Heart left ventricle (tissue), 13 donors: ENCODE results near the gene KIAA1671.

Source experiments
- POLR2A ChIP-seq, 2 donors: fragments of 450-650 bp; IDR thresholded peaks; one replicate each; pipeline ENCODE4 v1.6.1; 2017; ENCODE audit warnings: antibody characterized with exemption in 2 of 2, mild to moderate bottlenecking in 2 of 2, moderate library complexity in 2 of 2
- TF ChIP-seq, protein P1 (sequence below), 12 donors: fragments of 200-600 bp; sonication (generic) in 4 of 12; IDR thresholded peaks; one replicate each; pipeline versions ENCODE4 v1.5.0 to v1.8.0; 2018 to 2022; ENCODE audit warnings: antibody characterized with exemption in 12 of 12, mild to moderate bottlenecking in 5 of 12
- donor health status: ischemic (EF 13 %, LVEDD 7.1; RV severe dilation, severe dysfunction).
- donor health status: DM: no; HTN: yes; CAD: no.
- donor health status: DM: no; HTN: no; CAD: no.
- donor health status: ischemic (EF 25% LVEDD 6.9; RV normal size, moderate dysfunction).
- donor health status: ischemic (EF 25% LVEDD 5.7; RV mildly dilated, moderate dysfunction).
- donor health status: ischemic (EF 35%, LVEDD 5.7; RV mildly dilated, moderate dysfunction).
- donor health status: nonischemic (EF 11% LVEDD 7.7; RV severe dilation, severe dysfunction).
- donor health status: DM: yes; HTN: yes; CAD: no.
- donor health status: PGD.
- donor health status: ischemic (EF 29% LVEDD 5.4; RV normal size, mild dysfunction).
- donor health status: nonischemic (EF 23%, LVEDD 6.1; RV moderate dilation, normal function).

DNA sequence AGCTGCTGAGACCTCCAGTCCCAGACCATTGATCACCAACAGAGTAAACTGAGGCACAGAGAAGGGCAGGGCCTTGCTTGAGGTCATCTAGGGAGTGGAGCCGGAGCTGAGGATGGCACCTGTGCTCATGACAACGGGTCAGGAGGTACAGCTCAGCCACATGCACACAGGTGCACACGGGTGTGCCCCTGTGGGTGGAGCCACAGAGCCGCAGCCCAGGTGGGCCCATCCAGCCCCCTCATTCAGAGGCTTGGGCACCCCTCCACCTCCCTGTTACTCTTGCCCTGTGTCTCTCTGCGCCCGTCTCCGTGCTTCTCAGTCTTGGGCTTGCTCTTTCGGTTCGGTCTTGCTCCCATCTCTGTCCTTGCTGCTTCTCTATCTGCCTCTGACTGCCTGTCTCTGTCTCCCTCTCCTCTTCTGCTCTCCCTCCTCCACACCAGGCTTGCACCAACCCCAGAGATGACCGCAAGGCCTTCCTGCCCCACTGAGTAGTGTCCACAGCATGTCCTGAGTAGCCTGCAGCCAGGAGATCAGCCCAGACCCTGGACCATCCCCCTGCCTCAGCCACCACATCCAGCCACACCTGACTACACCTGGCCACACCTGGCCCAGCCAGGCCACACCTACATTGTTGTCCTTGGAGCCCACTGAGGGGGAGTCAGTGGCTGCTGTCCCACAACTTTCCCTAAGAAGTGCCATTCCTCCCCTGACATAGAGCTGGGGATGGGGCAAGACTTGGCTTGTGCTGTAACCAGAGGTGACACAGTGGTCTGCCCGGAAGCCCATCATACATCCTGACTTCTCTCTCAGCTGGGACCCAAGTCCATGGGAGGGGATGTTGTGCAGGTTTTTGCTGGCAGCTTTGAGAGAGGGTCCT lies 207.8 kb downstream of the KIAA1671 start:
- TF ChIP-seq, protein P1, sequence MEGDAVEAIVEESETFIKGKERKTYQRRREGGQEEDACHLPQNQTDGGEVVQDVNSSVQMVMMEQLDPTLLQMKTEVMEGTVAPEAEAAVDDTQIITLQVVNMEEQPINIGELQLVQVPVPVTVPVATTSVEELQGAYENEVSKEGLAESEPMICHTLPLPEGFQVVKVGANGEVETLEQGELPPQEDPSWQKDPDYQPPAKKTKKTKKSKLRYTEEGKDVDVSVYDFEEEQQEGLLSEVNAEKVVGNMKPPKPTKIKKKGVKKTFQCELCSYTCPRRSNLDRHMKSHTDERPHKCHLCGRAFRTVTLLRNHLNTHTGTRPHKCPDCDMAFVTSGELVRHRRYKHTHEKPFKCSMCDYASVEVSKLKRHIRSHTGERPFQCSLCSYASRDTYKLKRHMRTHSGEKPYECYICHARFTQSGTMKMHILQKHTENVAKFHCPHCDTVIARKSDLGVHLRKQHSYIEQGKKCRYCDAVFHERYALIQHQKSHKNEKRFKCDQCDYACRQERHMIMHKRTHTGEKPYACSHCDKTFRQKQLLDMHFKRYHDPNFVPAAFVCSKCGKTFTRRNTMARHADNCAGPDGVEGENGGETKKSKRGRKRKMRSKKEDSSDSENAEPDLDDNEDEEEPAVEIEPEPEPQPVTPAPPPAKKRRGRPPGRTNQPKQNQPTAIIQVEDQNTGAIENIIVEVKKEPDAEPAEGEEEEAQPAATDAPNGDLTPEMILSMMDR (IDR thresholded peaks at IDR 0.05), result no peak
- no peak for TF ChIP-seq POLR2A (IDR thresholded peaks at IDR 0.05)
